Sigmoid colon (tissue), 7 donors: ENCODE measurements around the gene CD2. TPM values are rescaled to one million over a fixed set of nuclear protein-coding genes. Genes with fewer than 3 reads are reported as not detected.

Source experiments
- DNase-seq: peaks from one replicate; pipeline ENCODE4 v3.0.0-alpha.2; 2019
- H3K27ac ChIP-seq, 4 donors: fragments of 200-600 bp; sonication (generic); one replicate each; pipeline ENCODE4 v1.5.1; 2016 to 2019; ENCODE audit warnings: mild to moderate bottlenecking in 1 of 4
- H3K27me3 ChIP-seq, 3 donors: fragments of 200-600 bp; sonication (generic); one replicate each; pipeline ENCODE4 v1.5.1; 2019; ENCODE audit warnings: mild to moderate bottlenecking in 1 of 3
- H3K36me3 ChIP-seq, 4 donors: fragments of 200-600 bp; sonication (generic); one replicate each; pipeline ENCODE4 v1.5.1; 2016 to 2019
- H3K4me1 ChIP-seq, 4 donors: fragments of 200-600 bp; sonication (generic); one replicate each; pipeline ENCODE4 v1.5.1; 2017 to 2019
- H3K4me3 ChIP-seq, 4 donors: fragments of 200-600 bp; sonication (generic); one replicate each; pipeline ENCODE4 v1.5.1; 2017 to 2019; ENCODE audit warnings: mild to moderate bottlenecking in 2 of 4, moderate library complexity in 1 of 4
- H3K9me3 ChIP-seq, 4 donors: fragments of 200-600 bp in 3 of 4; sonication (generic) in 3 of 4; one replicate each; pipeline versions ENCODE4 v1.5.1 to v1.6.1; 2013 to 2019
- CTCF ChIP-seq, 4 experiments: fragments of 450-650 bp in 3 of 4; fragments of 200-600 bp in 1 of 4; IDR thresholded peaks; one replicate each; pipeline ENCODE4 v1.5.1; 2016 to 2019; ENCODE audit warnings: antibody characterized with exemption in 4 of 4, mild to moderate bottlenecking in 3 of 4, moderate library complexity in 2 of 4
- EP300 ChIP-seq, 4 donors: sonication (generic); formaldehyde crosslinking; IDR thresholded peaks; one replicate each; pipeline ENCODE4 v1.6.1; 2017; ENCODE audit warnings: antibody characterized with exemption in 4 of 4
- POLR2A ChIP-seq, 2 donors: fragments of 450-650 bp; IDR thresholded peaks; one replicate each; pipeline ENCODE4 v1.6.1; 2016; ENCODE audit warnings: antibody characterized with exemption in 2 of 2, mild to moderate bottlenecking in 2 of 2, moderate library complexity in 2 of 2
- POLR2AphosphoS5 ChIP-seq, 4 donors: sonication (generic); formaldehyde crosslinking; IDR thresholded peaks; one replicate each; pipeline ENCODE4 v1.6.1; 2017; ENCODE audit warnings: antibody characterized with exemption in 4 of 4
- WGBS, 2 donors: extraction: QIAGEN DNeasy Blood & Tissue Kit; methylation state at CpG; one replicate each; pipeline ENCODE4 v1.1.7; 2013; 5-methylcytosine and 5-hydroxymethylcytosine counted together
- intact Hi-C: fragments of 100-400 bp; cut with DNase I; formaldehyde crosslinking; loops from one replicate; pipeline ENCODE4 v1.15.1; 2023
- polyA plus RNA-seq, 3 donors: library from polyadenylated mRNA; stranded (reverse); fragments of 200-250 nt; gene quantifications; one replicate each; pipeline ENCODE4 v1.2.3, GENCODE V29; 2013
- total RNA-seq, 4 donors: library from RNA; depleted of rRNA; stranded (reverse); fragments of >200 nt; gene quantifications; one replicate each; pipeline ENCODE4 v1.1.0, GENCODE V29; 2016
- donor health status: healthy with polysubstance abuse.
- donor health status: Bipolar disorder and iron deficiency.
- donor health status: healthy.

CD2 gene
- total and polyA plus RNA-seq, 7 donors: 0.36 to 30.2 (median 1.1) TPM; not detected in 1

GRCh38 chr1:116766616-116767469 lies 12.6 kb downstream of the CD2 start:
- Histone ChIP-seq H3K9me3 (no peaks in the 10 kb centered on the region), H3K27me3 (no peaks in the 10 kb centered on the region), H3K36me3 (no peaks in the 10 kb centered on the region), H3K27ac (no peak overlapping the region), H3K4me1 (no peaks in the 10 kb centered on the region), H3K4me3 (no peak overlapping the region)
- WGBS, 2 donors: 84 to 91% methylated on average over 13 of the region's 13 CpGs
- TF ChIP-seq POLR2A (IDR thresholded peaks at IDR 0.05) (no peak), EP300 (IDR thresholded peaks at IDR 0.05) (no peak), POLR2AphosphoS5 (IDR thresholded peaks at IDR 0.05) (no peak), CTCF (IDR thresholded peaks at IDR 0.05) (no peak)
- DNase-seq: no peak
- intact Hi-C loops: no loop called here

- WGBS, 2 donors: 89 to 94% methylated on average over 5 of the region's 5 CpGs
- H3K4me3 ChIP-seq: no peak overlapping the region
- no peaks in the 10 kb centered on the region for H3K9me3 ChIP-seq
- no peak overlapping the region for H3K27ac ChIP-seq
- H3K4me1 ChIP-seq: no peaks in the 10 kb centered on the region
- DNase-seq: no peak
- TF ChIP-seq POLR2AphosphoS5 (IDR thresholded peaks at IDR 0.05) (no peak), POLR2A (IDR thresholded peaks at IDR 0.05) (no peak), EP300 (IDR thresholded peaks at IDR 0.05) (no peak), CTCF (IDR thresholded peaks at IDR 0.05) (no peak)
- no peaks in the 10 kb centered on the region for H3K27me3 ChIP-seq
- no peaks in the 10 kb centered on the region for H3K36me3 ChIP-seq
- intact Hi-C loops: no loop called here
Measured at GRCh38 chr1:116767782-116768382, 13.7 kb downstream of the CD2 start.

GRCh38 chr1:116768416-116769103 lies 14.3 kb downstream of the CD2 start:
- intact Hi-C loops: no loop called here
- no peaks in the 10 kb centered on the region for H3K4me1 ChIP-seq
- DNase-seq: no peak

GRCh38 chr1:116769104-116769452 lies 14.8 kb downstream of the CD2 start:
- WGBS, 2 donors: 63 to 88% methylated on average over 6 of the region's 6 CpGs
- Histone ChIP-seq H3K27me3 (no peaks in the 10 kb centered on the region), H3K27ac (no peak overlapping the region), H3K36me3 (no peaks in the 10 kb centered on the region), H3K4me3 (no peak overlapping the region), H3K4me1 (no peaks in the 10 kb centered on the region), H3K9me3 (no peaks in the 10 kb centered on the region)
- DNase-seq: no peak
- TF ChIP-seq CTCF (IDR thresholded peaks at IDR 0.05): no peak
- TF ChIP-seq POLR2AphosphoS5 (IDR thresholded peaks at IDR 0.05): no peak
- no peak for TF ChIP-seq EP300 (IDR thresholded peaks at IDR 0.05)
- TF ChIP-seq POLR2A (IDR thresholded peaks at IDR 0.05): no peak
- intact Hi-C loops: no loop called here

More at GRCh38 chr1:116768416-116769103, 14.3 kb downstream of the CD2 start:
- Histone ChIP-seq H3K4me3 (no peak overlapping the region), H3K9me3 (no peaks in the 10 kb centered on the region), H3K27me3 (no peaks in the 10 kb centered on the region), H3K36me3 (no peaks in the 10 kb centered on the region), H3K27ac (no peak overlapping the region)
- TF ChIP-seq CTCF (IDR thresholded peaks at IDR 0.05) (no peak), POLR2A (IDR thresholded peaks at IDR 0.05) (no peak), EP300 (IDR thresholded peaks at IDR 0.05) (no peak), POLR2AphosphoS5 (IDR thresholded peaks at IDR 0.05) (no peak)
- 77 to 86% methylated on average over 13 of the region's 13 CpGs for WGBS, 2 donors
